Left ventricle myocardium inferior (tissue), 1 donor: ENCODE measurements around the gene CCR6. TPM values are rescaled to one million over a fixed set of nuclear protein-coding genes. Genes with fewer than 3 reads are reported as not detected.

Experiments
- DNase-seq: peaks from one replicate; pipeline ENCODE4 v3.0.0-alpha.2; 2020
- H3K27ac ChIP-seq: fragments of 200-600 bp; replicated peaks from 2 replicates; pipeline ENCODE4 v1.8.0; 2021
- H3K27me3 ChIP-seq: fragments of 200-600 bp; 2 replicates; pipeline ENCODE4 v1.8.0; 2021; ENCODE audit warnings: low read depth
- H3K36me3 ChIP-seq: fragments of 200-600 bp; 2 replicates; pipeline ENCODE4 v1.8.0; 2021
- H3K4me1 ChIP-seq: fragments of 200-600 bp; 2 replicates; pipeline ENCODE4 v1.8.0; 2021
- H3K4me3 ChIP-seq: fragments of 200-600 bp; 2 replicates; pipeline ENCODE4 v1.8.0; 2021; ENCODE audit warnings: mild to moderate bottlenecking, moderate library complexity
- H3K9me3 ChIP-seq: fragments of 200-600 bp; replicated peaks from 2 replicates; pipeline ENCODE4 v1.8.0; 2021
- CTCF ChIP-seq: fragments of 200-600 bp; IDR thresholded peaks from 2 replicates; pipeline ENCODE4 v1.8.0; 2021; ENCODE audit warnings: antibody characterized with exemption, mild to moderate bottlenecking, borderline replicate concordance
- intact Hi-C: fragments of 100-400 bp; cut with micrococcal nuclease; formaldehyde crosslinking; loops from one replicate; pipeline ENCODE4 v1.11.0; 2022
- total RNA-seq: library from RNA; stranded (reverse); fragmentation: NEBNext Ultra II Directional; extraction: Animal tissue kit (Norgen Biotek cat#: 25700); gene quantifications from one replicate; pipeline ENCODE4 v1.2.1, GENCODE V29; 2021
- donor health status: DM: no; HTN: yes; CAD: no; lungs with severe emphysema.

The CCR6 gene
- total RNA-seq, 1 donor from 2014 or later, result not detected

- H3K27me3 ChIP-seq, result peaks cover 90% of the 10 kb centered on the region
- intact Hi-C loops, result no loop called here
- TF ChIP-seq CTCF, result no peak
Measured at GRCh38 chr6:167112421-167112820, 10.5 kb upstream of the CCR6 start.

DNA sequence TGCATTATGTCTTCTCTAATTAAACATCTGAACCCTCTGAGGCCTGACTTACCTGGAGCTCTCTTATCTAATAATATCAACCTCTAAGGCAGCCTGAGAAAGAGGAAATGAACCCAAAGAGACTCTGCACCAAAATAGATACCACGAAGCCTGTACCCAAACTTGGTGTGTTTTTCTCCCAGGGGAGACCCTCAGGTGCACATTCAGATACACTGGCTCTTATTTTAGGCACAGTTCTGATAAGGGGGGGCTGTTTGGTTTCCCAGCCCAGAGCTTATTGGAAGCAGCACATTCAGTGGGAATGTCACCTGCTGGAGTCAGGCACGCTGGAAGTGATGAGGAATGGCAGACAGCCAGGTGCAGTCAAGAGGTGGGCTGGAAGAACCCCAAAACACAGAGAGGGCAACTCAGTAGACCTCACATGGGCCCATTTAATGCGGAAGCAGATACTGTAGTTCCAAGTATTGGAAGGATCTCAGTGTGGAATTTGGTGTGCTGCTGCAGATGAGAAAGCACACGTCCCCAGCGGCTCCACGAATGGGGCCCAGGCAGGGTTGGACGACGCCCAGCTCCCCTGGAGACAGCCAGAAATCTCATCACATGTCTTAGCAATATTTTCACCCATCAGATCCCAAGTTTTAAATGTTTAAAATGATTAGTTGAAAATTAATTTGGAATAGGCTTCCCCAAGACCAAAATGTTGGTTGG lies 9.7 kb upstream of the CCR6 start:
- no peak for TF ChIP-seq CTCF
- H3K4me3 ChIP-seq, result no peak overlapping the region
- DNase-seq, result no peak
- H3K36me3 ChIP-seq, result no peaks in the 10 kb centered on the region
- H3K27me3 ChIP-seq, result peaks cover 94% of the 10 kb centered on the region
- peaks cover 3% of the 10 kb centered on the region for H3K4me1 ChIP-seq
- no peak overlapping the region for H3K27ac ChIP-seq
- intact Hi-C loops, result no loop called here
- no peaks in the 10 kb centered on the region for H3K9me3 ChIP-seq

More at GRCh38 chr6:167112421-167112820, 10.5 kb upstream of the CCR6 start:
- Histone ChIP-seq H3K27ac (no peak overlapping the region), H3K4me3 (no peak overlapping the region), H3K9me3 (no peaks in the 10 kb centered on the region), H3K4me1 (peaks cover 3% of the 10 kb centered on the region), H3K36me3 (no peaks in the 10 kb centered on the region)
- DNase-seq, result no peak

DNA sequence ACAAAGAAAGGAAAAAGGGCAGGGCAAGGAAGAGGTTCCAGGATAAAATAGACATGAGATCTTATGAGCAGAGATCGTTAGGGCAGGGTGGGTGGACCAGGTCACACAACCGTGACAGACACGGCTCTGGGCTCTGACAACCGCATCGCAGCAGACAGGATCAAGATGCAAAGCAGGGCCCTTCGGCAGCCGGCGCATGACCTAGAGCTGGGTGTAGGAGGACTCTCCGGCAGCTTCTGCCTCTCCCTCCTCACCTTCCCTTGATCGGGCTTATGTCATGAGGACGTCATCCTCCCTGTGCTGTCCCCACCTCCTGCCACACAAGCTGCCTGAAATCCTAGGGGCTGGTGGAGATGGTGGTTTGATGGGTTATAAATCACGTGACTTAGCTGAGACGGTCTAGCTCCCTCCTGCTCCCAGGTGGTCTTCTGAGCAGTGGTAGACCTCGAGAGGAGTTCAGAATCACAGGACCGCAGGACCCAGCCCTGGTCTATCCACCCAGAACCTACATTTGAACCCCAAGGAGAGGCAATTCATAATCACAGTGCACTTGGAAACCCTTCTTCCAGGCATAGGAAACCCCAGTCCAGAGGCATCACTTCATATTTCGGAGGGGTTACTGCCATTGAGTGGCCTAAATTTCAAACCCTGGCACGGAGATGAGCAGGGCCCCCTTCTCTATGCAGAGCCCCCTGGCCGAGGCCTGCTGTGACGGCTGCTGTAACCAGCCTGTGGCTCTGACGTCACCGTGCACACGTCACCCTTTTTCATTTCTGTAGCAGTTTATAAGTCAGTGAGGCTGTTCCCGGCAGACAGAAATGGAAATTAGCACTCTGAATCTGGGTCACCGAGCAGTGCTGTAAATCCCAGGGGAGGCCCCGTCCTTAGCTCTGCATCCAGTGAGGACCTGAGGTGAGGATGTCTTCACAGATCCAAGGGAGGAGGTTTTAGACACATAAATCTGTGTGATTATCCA lies 8.7 kb upstream of the CCR6 start:
- intact Hi-C loops, result no loop called here
- Histone ChIP-seq H3K4me3 (no peak overlapping the region), H3K27me3 (peaks cover 94% of the 10 kb centered on the region), H3K4me1 (peaks cover 3% of the 10 kb centered on the region), H3K9me3 (no peaks in the 10 kb centered on the region), H3K27ac (no peak overlapping the region), H3K36me3 (no peaks in the 10 kb centered on the region)
- DNase-seq, result no peak
- no peak for TF ChIP-seq CTCF

DNA sequence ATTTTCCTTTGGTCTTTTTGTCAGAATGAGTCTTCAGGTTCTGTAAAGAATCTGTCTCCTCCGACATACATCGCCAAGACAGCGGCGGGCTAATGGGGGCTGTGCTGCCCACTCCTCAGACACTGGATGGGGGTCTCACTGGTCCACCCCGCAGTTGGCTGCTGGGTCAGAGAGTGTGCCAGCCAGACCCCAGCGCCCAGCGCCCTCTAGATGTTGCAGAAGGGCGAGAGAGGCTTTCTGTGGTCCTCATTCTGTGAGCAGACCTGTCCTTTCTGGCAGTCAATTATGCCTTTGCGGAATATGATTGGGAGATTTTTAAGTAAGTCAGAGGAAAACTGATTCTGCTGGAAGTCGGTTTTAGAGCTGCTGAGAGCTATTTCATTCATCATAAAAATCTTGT lies 7.8 kb upstream of the CCR6 start:
- Histone ChIP-seq H3K9me3 (no peaks in the 10 kb centered on the region), H3K36me3 (no peaks in the 10 kb centered on the region), H3K27ac (no peak overlapping the region), H3K4me1 (peaks cover 3% of the 10 kb centered on the region), H3K4me3 (no peak overlapping the region), H3K27me3 (peaks cover 94% of the 10 kb centered on the region)
- no peak for TF ChIP-seq CTCF
- DNase-seq, result no peak
- intact Hi-C loops, result no loop called here

GRCh38 chr6:167116109-167116837 lies 6.6 kb upstream of the CCR6 start:
- no peak for TF ChIP-seq CTCF

More at GRCh38 chr6:167116109-167116837, 6.6 kb upstream of the CCR6 start:
- H3K9me3 ChIP-seq, result no peaks in the 10 kb centered on the region
- H3K27me3 ChIP-seq, result peaks cover 91% of the 10 kb centered on the region
- no peaks in the 10 kb centered on the region for H3K36me3 ChIP-seq
- H3K4me1 ChIP-seq, result peaks cover 3% of the 10 kb centered on the region
- DNase-seq, result no peak
- H3K4me3 ChIP-seq, result peak overlapping the region; percentile 14
- H3K27ac ChIP-seq, result no peak overlapping the region
- intact Hi-C loops, result no loop called here
